A549 (cell line): ENCODE measurements around the gene ARHGAP26.

Source experiments
- CBX8 ChIP-seq: fragments of 200-600 bp; sonication (generic); IDR thresholded peaks from 2 replicates; pipeline ENCODE4 v1.6.1; 2016
- CEBPB ChIP-seq, 2 experiments: fragments of >200 bp in 1 of 2; sonication (Bioruptor Twin) in 1 of 2; formaldehyde crosslinking in 1 of 2; IDR thresholded peaks; 2 replicates each; pipeline ENCODE4 v1.6.1; 2012 to 2016
- CTCF ChIP-seq: fragments of >200 bp; sonication (Bioruptor Twin); formaldehyde crosslinking; IDR thresholded peaks from 3 replicates; pipeline ENCODE4 v1.5.1; 2016
- EP300 ChIP-seq, 2 experiments: fragments of >200 bp; sonication (Bioruptor Twin); formaldehyde crosslinking; IDR thresholded peaks; 2 replicates in 1 of 2; 3 replicates in 1 of 2; pipeline ENCODE4 v1.6.1; 2016 to 2017
- ESRRA ChIP-seq: fragments of 150-350 bp; IDR thresholded peaks from 2 replicates; pipeline ENCODE4 v1.6.1; 2014; ENCODE audit warnings: mild to moderate bottlenecking, low read length, borderline replicate concordance
- JUN ChIP-seq, 2 experiments: fragments of >200 bp; sonication (Bioruptor Twin); formaldehyde crosslinking; IDR thresholded peaks; 2 replicates in 1 of 2; 3 replicates in 1 of 2; pipeline ENCODE4 v1.6.1; 2016 to 2017
- MAZ ChIP-seq: fragments of 150-350 bp; IDR thresholded peaks from 2 replicates; pipeline ENCODE4 v1.6.1; 2014; ENCODE audit warnings: antibody characterized with exemption, low read depth, low read length, borderline replicate concordance
- POLR2A ChIP-seq: IDR thresholded peaks from 2 replicates; pipeline ENCODE4 v1.6.1; 2012; ENCODE audit warnings: mild to moderate bottlenecking, low read length
- REST ChIP-seq: fragments of 200-600 bp; sonication (generic); IDR thresholded peaks from 2 replicates; pipeline ENCODE4 v1.6.1; 2016; ENCODE audit warnings: antibody characterized with exemption, mild to moderate bottlenecking, moderate library complexity
- SMC3 ChIP-seq: fragments of >200 bp; sonication (Bioruptor Twin); formaldehyde crosslinking; IDR thresholded peaks from 3 replicates; pipeline ENCODE4 v1.6.1; 2018; ENCODE audit warnings: inconsistent platforms

GRCh38 chr5:143174714-143175398, 404.7 kb downstream of the ARHGAP26 start:
- TF ChIP-seq CTCF (no peak), REST (no peak), CBX8 (no peak), JUN (IDR thresholded peaks at IDR 0.05) (no peak), POLR2A (no peak), ESRRA (no peak), MAZ (no peak), SMC3 (no peak), CEBPB (IDR thresholded peaks at IDR 0.05) (no peak), EP300 (IDR thresholded peaks at IDR 0.05) (no peak)
